HEK293 (cell line): Measurements from ENCODE around the gene LZTFL1.

Experiments used
- CTCF ChIP-seq: fragments of 450-650 bp; formaldehyde crosslinking; IDR thresholded peaks from 2 replicates; pipeline ENCODE4 v1.5.1; 2016; ENCODE audit warnings: missing biosample characterization, missing genetic modification characterization
- FEZF1 ChIP-seq: fragments of 450-650 bp; formaldehyde crosslinking; IDR thresholded peaks from 2 replicates; pipeline ENCODE4 v1.5.1; 2016; ENCODE audit warnings: missing biosample characterization, missing genetic modification characterization
- MZF1 ChIP-seq: fragments of 450-650 bp; formaldehyde crosslinking; IDR thresholded peaks from 2 replicates; pipeline ENCODE4 v1.5.1; 2017; ENCODE audit warnings: missing biosample characterization, missing genetic modification characterization, borderline replicate concordance
- SETDB1 ChIP-seq: IDR thresholded peaks from one replicate; pipeline ENCODE4 v1.6.1; 2017; ENCODE audit warnings: mild to moderate bottlenecking, low read length, moderate library complexity, mixed read lengths; ENCODE audit not compliant: insufficient read length
- ZNF416 ChIP-seq: fragments of 450-650 bp; formaldehyde crosslinking; IDR thresholded peaks from 2 replicates; pipeline ENCODE4 v1.5.1; 2016; ENCODE audit warnings: missing biosample characterization, missing genetic modification characterization
- ZNF571 ChIP-seq: fragments of 450-650 bp; formaldehyde crosslinking; IDR thresholded peaks from 2 replicates; pipeline ENCODE4 v1.5.0; 2017; ENCODE audit warnings: missing biosample characterization, missing genetic modification characterization

GRCh38 chr3:45861043-45861719 is 19.3 kb upstream of the LZTFL1 start:
- TF ChIP-seq FEZF1 (tag by site-specific recombination) = no peak
- no peak for TF ChIP-seq MZF1 (tag by site-specific recombination)
- TF ChIP-seq CTCF (tag by site-specific recombination) = no peak
- no peak for TF ChIP-seq ZNF416 (tag by site-specific recombination)
- TF ChIP-seq SETDB1 = no peak
- TF ChIP-seq ZNF571 (tag by site-specific recombination) = no peak
